K562 (cell line): ENCODE measurements around the gene SCAMP1. TPM values are rescaled to one million over a fixed set of nuclear protein-coding genes. Genes with fewer than 3 reads are reported as not detected.

ENCODE experiments used
- ATAC-seq: fragments of 200-7000 bp; cut with Tn5 transposase; 3 replicates; pipeline ENCODE4 v1.9.1; 2020; ENCODE audit warnings: moderate library complexity
- BruUV-seq: library from RNA; stranded (reverse); fragments of 400-500 nt; replicated peaks from 2 replicates; lab custom pipeline; 2021; lab: Mats Ljungman, UMichigan
- CTCF ChIA-PET: fragments of 300-600 bp; formaldehyde crosslinking; extraction: SDS; loops from one replicate; lab custom pipeline; 2021; ENCODE audit warnings: low intra/inter-chr PET ratio; lab: Yijun Ruan, JAX
- POLR2A ChIA-PET: fragments of 300-600, 350-650 bp; sonication (Branson Sonifier 250); formaldehyde crosslinking; extraction: SDS; loops from one replicate; lab custom pipeline; 2021; ENCODE audit warnings: antibody characterized with exemption, inconsistent platforms; lab: Yijun Ruan, JAX
- DNase-seq, 4 experiments: peaks; one replicate each; pipeline versions ENCODE4 v3.0.0 to v3.0.0-alpha.2; 2011 to 2018; ENCODE audit warnings: low spot score in 3 of 4, mixed read lengths in 3 of 4; ENCODE audit errors: extremely low read depth in 1 of 4
- FAIRE-seq: peaks from 2 replicates; lab custom pipeline; 2011; peaks lifted over from hg19 to GRCh38; lab: Jason Lieb, UNC
- H2AFZ ChIP-seq: 2 replicates; pipeline ENCODE4 v1.6.0; 2011; ENCODE audit warnings: low read depth, low read length, control low read depth, inconsistent platforms
- H3K27ac ChIP-seq: fragments of 200-600 bp; 3 replicates; pipeline ENCODE4 v1.8.0; 2011; ENCODE audit warnings: low read depth, mild to moderate bottlenecking, control low read depth, inconsistent platforms, low read length, moderate library complexity, mixed read lengths; ENCODE audit errors: extremely low read depth
- H3K27me3 ChIP-seq, 2 experiments: fragments of 300-600 bp in 1 of 2; 2 replicates in 1 of 2; 3 replicates in 1 of 2; pipeline versions ENCODE4 v1.6.0 to v1.8.0; 2011; ENCODE audit warnings: inconsistent platforms in 2 of 2, low read length in 2 of 2, mild to moderate bottlenecking in 1 of 2, mixed read lengths in 1 of 2, moderate library complexity in 1 of 2; ENCODE audit not compliant: control insufficient read depth in 2 of 2, insufficient read depth in 2 of 2
- H3K36me3 ChIP-seq: fragments of 300-600 bp; 3 replicates; pipeline ENCODE4 v1.8.0; 2011; ENCODE audit warnings: mild to moderate bottlenecking, low read length, inconsistent platforms; ENCODE audit not compliant: control insufficient read depth, insufficient read depth
- H3K4me1 ChIP-seq, 2 experiments: fragments of 200-600 bp in 1 of 2; replicated peaks in 1 of 2; 2 replicates in 1 of 2; 3 replicates in 1 of 2; pipeline versions ENCODE4 v1.5.1 to v1.8.0; 2011; ENCODE audit warnings: inconsistent platforms in 2 of 2, low read length in 2 of 2, mild to moderate bottlenecking in 1 of 2, mixed read lengths in 1 of 2, moderate library complexity in 1 of 2; ENCODE audit not compliant: control insufficient read depth in 2 of 2, insufficient read depth in 2 of 2
- H3K4me2 ChIP-seq: 2 replicates; pipeline ENCODE4 v1.6.1; 2011; ENCODE audit warnings: low read length, control low read depth, inconsistent platforms, mixed read lengths; ENCODE audit not compliant: insufficient read depth
- H3K4me3 ChIP-seq: fragments of 200-600 bp; sonication (generic), shearing (Covaris generic); 2 replicates; pipeline ENCODE4 v1.5.1; 2016; ENCODE audit warnings: control low read depth, inconsistent platforms
- H3K79me2 ChIP-seq: fragments of 200-600 bp; 3 replicates; pipeline ENCODE4 v1.8.0; 2011; ENCODE audit warnings: low read length, inconsistent platforms; ENCODE audit not compliant: control insufficient read depth, insufficient read depth
- H3K9ac ChIP-seq, 2 experiments: 2 replicates each; pipeline versions ENCODE4 v1.6.0 to v1.6.1; 2011; ENCODE audit warnings: low read depth in 2 of 2, low read length in 2 of 2, control low read depth in 1 of 2, inconsistent platforms in 1 of 2, mild to moderate bottlenecking in 1 of 2, mixed read lengths in 1 of 2; ENCODE audit not compliant: insufficient read depth in 1 of 2
- H3K9me1 ChIP-seq: one replicate; pipeline ENCODE4 v1.6.0; 2011; ENCODE audit warnings: inconsistent platforms, mild to moderate bottlenecking, low read length, moderate library complexity; ENCODE audit not compliant: control insufficient read depth, insufficient read depth
- H3K9me3 ChIP-seq: replicated peaks from 2 replicates; pipeline ENCODE4 v1.5.1; 2011; ENCODE audit warnings: low read depth, low read length, inconsistent platforms; ENCODE audit not compliant: control insufficient read depth, insufficient read depth
- H4K20me1 ChIP-seq: replicated peaks from 2 replicates; pipeline ENCODE4 v1.6.1; 2011; ENCODE audit warnings: low read length, inconsistent platforms, mixed read lengths; ENCODE audit not compliant: control insufficient read depth, insufficient read depth
- BACH1 ChIP-seq: fragments of 200-800 bp; sonication (Bioruptor generic); IDR thresholded peaks from 2 replicates; pipeline ENCODE4 v1.6.1; 2016; ENCODE audit warnings: missing genetic modification characterization, missing compliant biosample characterization
- DIDO1 ChIP-seq: fragments of 450-650 bp; IDR thresholded peaks from 2 replicates; pipeline ENCODE4 v1.6.1; 2016; ENCODE audit warnings: low read depth, missing biosample characterization, missing genetic modification characterization
- HDAC2 ChIP-seq: fragments of 450-650 bp; IDR thresholded peaks from 2 replicates; pipeline ENCODE4 v1.6.1; 2016; ENCODE audit warnings: mild to moderate bottlenecking
- MEIS2 ChIP-seq: fragments of 450-650 bp; IDR thresholded peaks from 2 replicates; pipeline ENCODE4 v1.6.1; 2014; ENCODE audit warnings: mild to moderate bottlenecking; ENCODE audit not compliant: partially characterized antibody
- PCBP2 ChIP-seq: fragments of 200-400 bp; formaldehyde crosslinking; IDR thresholded peaks from 2 replicates; pipeline ENCODE4 v1.6.1; 2018; ENCODE audit warnings: low read length, low read depth, mild to moderate bottlenecking, moderate library complexity; ENCODE audit not compliant: poor library complexity, severe bottlenecking
- SPI1 ChIP-seq: IDR thresholded peaks from 2 replicates; pipeline ENCODE4 v1.6.1; 2011; ENCODE audit warnings: low read depth, low read length, control low read depth, borderline replicate concordance
- ZNF41 ChIP-seq: fragments of 250-450 bp; sonication (Bioruptor Pico); conservative IDR thresholded peaks from 2 replicates; pipeline ENCODE4 v1.4.0; 2020; ENCODE audit warnings: mild to moderate bottlenecking
- WGBS: fragments of 100-300 bp; shearing (Covaris generic); methylation state at CpG from one replicate; pipeline ENCODE4 v1.1.6; 2016; ENCODE audit warnings: low coverage, mixed read lengths; ENCODE audit not compliant: insufficient coverage; ENCODE audit errors: missing lambda C conversion rate; 5-methylcytosine and 5-hydroxymethylcytosine counted together
- in situ Hi-C: fragments of 300-500 bp; cut with MboI; formaldehyde crosslinking; loops from 4 replicates; pipeline ENCODE4 v1.15.0; 2018; ENCODE audit warnings: inconsistent platforms, mixed read lengths
- intact Hi-C: fragments of 100-400 bp; cut with micrococcal nuclease; formaldehyde crosslinking; loops from 2 replicates; pipeline ENCODE4 v1.14.2; 2022
- polyA plus RNA-seq, 8 experiments: library from polyadenylated mRNA; depleted of rRNA in 4 of 8; stranded (reverse) in 5 of 8; unstranded in 3 of 8; fragments of >200 nt; fragmentation: Nextera tagmentation in 2 of 8; fragmentation: Illumina TruSeq in 1 of 8; extraction: Ambion mirVana in 2 of 8; extraction: Trizol in 1 of 8; gene quantifications; 2 replicates each; pipeline versions ENCODE4 v1.2.1 to v1.2.3, GENCODE V29; 2011 to 2014; ENCODE audit warnings: inconsistent platforms in 1 of 8, missing spikeins in 1 of 8
- total RNA-seq, 7 experiments: library from RNA; depleted of rRNA in 6 of 7; stranded (reverse); fragments of >200 nt in 6 of 7; fragmentation: Illumina TruSeq in 2 of 7; extraction: Trizol in 2 of 7; gene quantifications; 2 replicates each; pipeline versions ENCODE4 v1.2.1 to v1.2.3, GENCODE V29; 2011 to 2021; ENCODE audit warnings: low replicate concordance in 1 of 7
- TF ChIP-seq, protein P1 (sequence below): fragments of 200-400 bp; formaldehyde crosslinking; IDR thresholded peaks from 2 replicates; pipeline ENCODE4 v1.6.1; 2017; ENCODE audit warnings: mild to moderate bottlenecking, low read depth, low read length, moderate library complexity
- TF ChIP-seq, protein P2 (sequence below), 2 experiments: fragments of 450-650 bp; conservative IDR thresholded peaks; 2 replicates each; pipeline ENCODE4 v1.6.1; 2017; ENCODE audit warnings: mild to moderate bottlenecking in 2 of 2, moderate library complexity in 2 of 2

Gene SCAMP1
- total and polyA plus RNA-seq, 9 of the 15 experiments (the other 6 are each of a cell fraction or from before 2014, with no cell fraction given), result 5.4 to 23.9 (median 13.8) TPM

DNA sequence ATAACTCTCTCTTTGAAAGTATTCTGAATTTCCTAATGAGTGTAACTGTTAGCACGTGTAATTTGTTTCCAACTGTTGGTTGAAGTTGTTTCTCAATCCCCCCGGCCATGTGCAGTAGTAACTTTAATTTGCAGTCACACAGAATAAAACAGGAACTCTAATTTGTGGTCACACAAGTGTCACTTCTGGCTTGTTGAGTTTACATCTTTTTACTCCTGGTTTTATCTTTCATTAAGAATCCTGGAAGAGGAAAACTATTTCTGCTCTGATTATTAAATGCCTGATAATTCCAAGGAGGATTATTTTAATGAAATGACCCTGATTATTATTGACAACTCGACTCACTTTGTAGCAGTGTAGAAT lies 1.2 kb downstream of the SCAMP1 start:
- POLR2A ChIA-PET, result interaction anchor here (0.6 to 1.9 kb wide), 4 partner anchors 10 to 72 kb away, joined by 3 to 6 read pairs (median 5); no protein-coding TSS in a partner anchor
- Histone ChIP-seq H3K4me2 (peak overlapping the region; percentile 88), H4K20me1 (no peaks in the 10 kb centered on the region), H3K36me3 (peaks cover 17% of the 10 kb centered on the region; the same call in 2 of the 3 replicates), H3K4me1 (peaks cover 10 to 19% of the 10 kb centered on the region in 2 experiments; a peak in 4 of 5 replicates), H2AFZ (peak overlapping the region; percentile 95), H3K27me3 (no peaks in the 10 kb centered on the region), H3K9me3 (no peaks in the 10 kb centered on the region), H3K27ac (peak overlapping the region; percentile 88), H3K79me2 (peaks cover 57% of the 10 kb centered on the region), H3K4me3 (peak overlapping the region; percentile 86), H3K9ac (peak overlapping the region; percentile 83 to 97; a peak in 3 of 4 replicates), H3K9me1 (no peaks in the 10 kb centered on the region)
- CTCF ChIA-PET, result no interaction called here
- FAIRE-seq, result no peak
- ATAC-seq, result no peak
- in situ Hi-C loops, result loop anchor here (5.0 kb wide), 1 partner anchor 69 kb away; the partner anchor contains the start of gene AP3B1
- DNase-seq, result no peak
- BruUV-seq, result no TSS peak
- WGBS, result 6% methylated on average over 3 of the region's 3 CpGs
- intact Hi-C loops, result loop anchor here (5.0 kb wide), 2 partner anchors 39 to 171 kb away; no protein-coding TSS in a partner anchor
- TF ChIP-seq MEIS2 (no peak), ZNF41 (CRISPR knock-in tag) (no peak), PCBP2 (no peak), SPI1 (peak; percentile 85), HDAC2 (no peak), DIDO1 (tag) (0 out of 2 replicates have a peak, but pooled peaks have one; percentile 19), BACH1 (0 out of 2 replicates have a peak, but pooled peaks have one; percentile 24)
- TF ChIP-seq, protein P1, sequence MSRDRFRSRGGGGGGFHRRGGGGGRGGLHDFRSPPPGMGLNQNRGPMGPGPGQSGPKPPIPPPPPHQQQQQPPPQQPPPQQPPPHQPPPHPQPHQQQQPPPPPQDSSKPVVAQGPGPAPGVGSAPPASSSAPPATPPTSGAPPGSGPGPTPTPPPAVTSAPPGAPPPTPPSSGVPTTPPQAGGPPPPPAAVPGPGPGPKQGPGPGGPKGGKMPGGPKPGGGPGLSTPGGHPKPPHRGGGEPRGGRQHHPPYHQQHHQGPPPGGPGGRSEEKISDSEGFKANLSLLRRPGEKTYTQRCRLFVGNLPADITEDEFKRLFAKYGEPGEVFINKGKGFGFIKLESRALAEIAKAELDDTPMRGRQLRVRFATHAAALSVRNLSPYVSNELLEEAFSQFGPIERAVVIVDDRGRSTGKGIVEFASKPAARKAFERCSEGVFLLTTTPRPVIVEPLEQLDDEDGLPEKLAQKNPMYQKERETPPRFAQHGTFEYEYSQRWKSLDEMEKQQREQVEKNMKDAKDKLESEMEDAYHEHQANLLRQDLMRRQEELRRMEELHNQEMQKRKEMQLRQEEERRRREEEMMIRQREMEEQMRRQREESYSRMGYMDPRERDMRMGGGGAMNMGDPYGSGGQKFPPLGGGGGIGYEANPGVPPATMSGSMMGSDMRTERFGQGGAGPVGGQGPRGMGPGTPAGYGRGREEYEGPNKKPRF, result no peak
- TF ChIP-seq, protein P2, sequence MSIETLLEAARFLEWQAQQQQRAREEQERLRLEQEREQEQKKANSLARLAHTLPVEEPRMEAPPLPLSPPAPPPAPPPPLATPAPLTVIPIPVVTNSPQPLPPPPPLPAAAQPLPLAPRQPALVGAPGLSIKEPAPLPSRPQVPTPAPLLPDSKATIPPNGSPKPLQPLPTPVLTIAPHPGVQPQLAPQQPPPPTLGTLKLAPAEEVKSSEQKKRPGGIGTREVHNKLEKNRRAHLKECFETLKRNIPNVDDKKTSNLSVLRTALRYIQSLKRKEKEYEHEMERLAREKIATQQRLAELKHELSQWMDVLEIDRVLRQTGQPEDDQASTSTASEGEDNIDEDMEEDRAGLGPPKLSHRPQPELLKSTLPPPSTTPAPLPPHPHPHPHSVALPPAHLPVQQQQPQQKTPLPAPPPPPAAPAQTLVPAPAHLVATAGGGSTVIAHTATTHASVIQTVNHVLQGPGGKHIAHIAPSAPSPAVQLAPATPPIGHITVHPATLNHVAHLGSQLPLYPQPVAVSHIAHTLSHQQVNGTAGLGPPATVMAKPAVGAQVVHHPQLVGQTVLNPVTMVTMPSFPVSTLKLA (conservative IDR thresholded peaks at IDR 0.05), result peak; percentile 9 to 73
